HepG2 (cell line): ENCODE data around the gene RFC1. TPM values are rescaled to one million over a fixed set of nuclear protein-coding genes. Genes with fewer than 3 reads are reported as not detected.

Experiments
- ATAC-seq: fragments of 200-7000 bp; cut with Tn5 transposase; 3 replicates; pipeline ENCODE4 v1.9.1; 2020; ENCODE audit warnings: mild to moderate bottlenecking, moderate library complexity
- BruUV-seq: library from RNA; stranded (reverse); fragments of 400-500 nt; replicated peaks from 2 replicates; lab custom pipeline; 2021; lab: Mats Ljungman, UMichigan
- CTCF ChIA-PET: fragments of 300-600 bp; formaldehyde crosslinking; extraction: SDS; loops from one replicate; lab custom pipeline; 2021; ENCODE audit warnings: low total read pairs, inconsistent platforms, low intra/inter-chr PET ratio; lab: Yijun Ruan, JAX
- POLR2A ChIA-PET: fragments of 350-600 bp; sonication (Branson Sonifier 250); formaldehyde crosslinking; loops from one replicate; lab custom pipeline; 2020; ENCODE audit warnings: antibody characterized with exemption, inconsistent platforms; lab: Yijun Ruan, JAX
- DNase-seq: peaks from one replicate; pipeline ENCODE4 v3.0.0-alpha.2; 2015; ENCODE audit warnings: low spot score
- FAIRE-seq: peaks from 3 replicates; lab custom pipeline; 2011; peaks lifted over from hg19 to GRCh38; lab: Jason Lieb, UNC
- H2AFZ ChIP-seq: one replicate; pipeline ENCODE4 v1.6.1; 2011; ENCODE audit warnings: low read length, inconsistent platforms
- H3K27ac ChIP-seq: fragments of 300-600 bp; 3 replicates; pipeline ENCODE4 v1.8.0; 2011; ENCODE audit warnings: mixed run types, mild to moderate bottlenecking, mixed read lengths, low read length, inconsistent platforms; ENCODE audit not compliant: insufficient read depth; ENCODE audit errors: extremely low read length
- H3K27me3 ChIP-seq, 2 experiments: fragments of 200-600 bp in 1 of 2; 2 replicates in 1 of 2; 3 replicates in 1 of 2; pipeline versions ENCODE4 v1.6.0 to v1.8.0; 2011; ENCODE audit warnings: low read length in 2 of 2, mild to moderate bottlenecking in 2 of 2, moderate library complexity in 2 of 2, inconsistent platforms in 1 of 2; ENCODE audit not compliant: insufficient read depth in 2 of 2, control insufficient read depth in 1 of 2
- H3K36me3 ChIP-seq, 2 experiments: fragments of 200-600 bp in 1 of 2; replicated peaks in 1 of 2; 2 replicates in 1 of 2; 3 replicates in 1 of 2; pipeline versions ENCODE4 v1.5.1 to v1.8.0; 2011; ENCODE audit warnings: low read length in 2 of 2, inconsistent platforms in 1 of 2; ENCODE audit not compliant: insufficient read depth in 2 of 2, control insufficient read depth in 1 of 2
- H3K4me1 ChIP-seq: 2 replicates; pipeline ENCODE4 v1.5.1; 2012; ENCODE audit warnings: low read length, inconsistent platforms; ENCODE audit not compliant: insufficient read depth
- H3K4me2 ChIP-seq: 2 replicates; pipeline ENCODE4 v1.6.0; 2011; ENCODE audit warnings: low read depth, low read length, inconsistent platforms
- H3K4me3 ChIP-seq, 3 experiments: fragments of 200-600 bp in 1 of 3; sonication (generic), shearing (Covaris generic) in 1 of 3; replicated peaks in 1 of 3; 2 replicates each; pipeline ENCODE4 v1.5.1; 2011 to 2016; ENCODE audit warnings: low read length in 3 of 3, inconsistent platforms in 2 of 3, low read depth in 2 of 3, mild to moderate bottlenecking in 2 of 3, control low read depth in 1 of 3, mixed read lengths in 1 of 3; ENCODE audit not compliant: insufficient read depth in 1 of 3
- H3K79me2 ChIP-seq: one replicate; pipeline ENCODE4 v1.6.1; 2011; ENCODE audit warnings: low read length, inconsistent platforms; ENCODE audit not compliant: insufficient read depth
- H3K9ac ChIP-seq: 2 replicates; pipeline ENCODE4 v1.6.0; 2011; ENCODE audit warnings: mild to moderate bottlenecking, low read depth, low read length, inconsistent platforms; ENCODE audit not compliant: insufficient read depth
- H3K9me3 ChIP-seq: 2 replicates; pipeline ENCODE4 v1.5.1; 2012; ENCODE audit warnings: mild to moderate bottlenecking, low read length
- H4K20me1 ChIP-seq: 2 replicates; pipeline ENCODE4 v1.6.0; 2011; ENCODE audit warnings: inconsistent platforms, mild to moderate bottlenecking, low read length, moderate library complexity; ENCODE audit not compliant: insufficient read depth
- ATF7 ChIP-seq, 2 experiments: fragments of 450-650 bp in 1 of 2; sonication (generic) in 1 of 2; formaldehyde crosslinking in 1 of 2; IDR thresholded peaks; 2 replicates each; pipeline versions ENCODE4 v1.4.0 to v1.6.1; 2016 to 2020; ENCODE audit warnings: antibody characterized with exemption in 1 of 2, mild to moderate bottlenecking in 1 of 2, missing genetic modification reagents in 1 of 2
- E2F1 ChIP-seq: sonication (generic); formaldehyde crosslinking; IDR thresholded peaks from 2 replicates; pipeline ENCODE4 v1.5.0; 2020; ENCODE audit warnings: missing genetic modification reagents
- FOXJ3 ChIP-seq: sonication (generic); formaldehyde crosslinking; IDR thresholded peaks from 2 replicates; pipeline ENCODE4 v1.4.0; 2020; ENCODE audit warnings: missing genetic modification reagents, mild to moderate bottlenecking, borderline replicate concordance
- MTA3 ChIP-seq: sonication (generic); formaldehyde crosslinking; IDR thresholded peaks from 2 replicates; pipeline ENCODE4 v1.4.0; 2020; ENCODE audit warnings: missing genetic modification reagents
- MTF1 ChIP-seq: sonication (generic); formaldehyde crosslinking; IDR thresholded peaks from 2 replicates; pipeline ENCODE4 v1.5.0; 2020; ENCODE audit warnings: missing genetic modification reagents
- NCOA5 ChIP-seq: sonication (generic); formaldehyde crosslinking; IDR thresholded peaks from 2 replicates; pipeline ENCODE4 v1.4.0; 2020; ENCODE audit warnings: missing genetic modification reagents
- PHF21A ChIP-seq: sonication (generic); formaldehyde crosslinking; IDR thresholded peaks from 2 replicates; pipeline ENCODE4 v1.5.0; 2020; ENCODE audit warnings: mild to moderate bottlenecking, missing genetic modification reagents
- POLR2AphosphoS2 ChIP-seq: IDR thresholded peaks from 2 replicates; pipeline ENCODE4 v1.6.1; 2011; ENCODE audit warnings: low read depth, low read length, improper control_type of control experiment
- SMAD1 ChIP-seq: sonication (generic); formaldehyde crosslinking; IDR thresholded peaks from 2 replicates; pipeline ENCODE4 v1.4.0; 2020; ENCODE audit warnings: missing genetic modification reagents, low read depth, mild to moderate bottlenecking, borderline replicate concordance
- SMARCC2 ChIP-seq: fragments of 450-650 bp; IDR thresholded peaks from 2 replicates; pipeline ENCODE4 v1.6.1; 2017; ENCODE audit warnings: antibody characterized with exemption, mild to moderate bottlenecking
- SMC3 ChIP-seq: IDR thresholded peaks from 2 replicates; pipeline ENCODE4 v1.6.1; 2011; ENCODE audit warnings: low read length, improper control_type of control experiment
- ZKSCAN8 ChIP-seq: IDR thresholded peaks from 2 replicates; pipeline ENCODE4 v1.6.1; 2016; ENCODE audit warnings: borderline replicate concordance, missing genetic modification reagents, missing compliant biosample characterization
- ZNF124 ChIP-seq: sonication (generic); formaldehyde crosslinking; IDR thresholded peaks from 2 replicates; pipeline ENCODE4 v1.4.0; 2020; ENCODE audit warnings: missing genetic modification reagents
- ZNF225 ChIP-seq: sonication (generic); formaldehyde crosslinking; IDR thresholded peaks from 2 replicates; pipeline ENCODE4 v1.4.0; 2020; ENCODE audit warnings: mild to moderate bottlenecking, missing genetic modification reagents
- ZNF354B ChIP-seq: sonication (generic); formaldehyde crosslinking; IDR thresholded peaks from 2 replicates; pipeline ENCODE4 v1.8.0; 2022; ENCODE audit warnings: mild to moderate bottlenecking, missing genetic modification reagents
- ZNF577 ChIP-seq: sonication (generic); formaldehyde crosslinking; IDR thresholded peaks from 2 replicates; pipeline ENCODE4 v1.4.0; 2020; ENCODE audit warnings: mild to moderate bottlenecking, low read depth, missing genetic modification reagents, borderline replicate concordance
- ZNF614 ChIP-seq: IDR thresholded peaks from 2 replicates; pipeline ENCODE4 v1.6.1; 2018; ENCODE audit warnings: missing biosample characterization, missing genetic modification reagents, inconsistent platforms, borderline replicate concordance
- ZNF720 ChIP-seq: sonication (generic); formaldehyde crosslinking; IDR thresholded peaks from 2 replicates; pipeline ENCODE4 v1.4.0; 2020; ENCODE audit warnings: missing genetic modification reagents
- ZNF816 ChIP-seq: sonication (generic); formaldehyde crosslinking; IDR thresholded peaks from 2 replicates; pipeline ENCODE4 v1.8.0; 2022; ENCODE audit warnings: missing genetic modification reagents, mild to moderate bottlenecking, borderline replicate concordance
- WGBS: methylation state at CpG from one replicate; pipeline ENCODE4 v1.1.6; 2017; ENCODE audit warnings: low lambda C conversion rate; 5-methylcytosine and 5-hydroxymethylcytosine counted together
- in situ Hi-C: cut with HindIII; loops from 2 replicates; pipeline ENCODE4 v1.10.0; 2017; ENCODE audit warnings: low pct_unique_long_range_greater_than_20kb; ENCODE audit not compliant: extremely low pct_ligation_motif_present
- intact Hi-C: fragments of 100-400 bp; cut with micrococcal nuclease; formaldehyde crosslinking; loops from one replicate; pipeline ENCODE4 v1.10.0; 2022; ENCODE audit not compliant: unreplicated experiment
- polyA plus RNA-seq, 8 experiments: library from polyadenylated mRNA; depleted of rRNA in 3 of 8; stranded (reverse) in 7 of 8; unstranded in 1 of 8; fragments of >200 nt; fragmentation: Illumina TruSeq in 4 of 8; extraction: Trizol in 4 of 8; gene quantifications; 2 replicates each; pipeline versions ENCODE4 v1.2.1 to v1.2.3, GENCODE V29; 2011 to 2016; ENCODE audit warnings: low read depth in 4 of 8, missing spikeins in 1 of 8, mixed read lengths in 1 of 8; ENCODE audit not compliant: insufficient read depth in 1 of 8
- total RNA-seq, 5 experiments: library from RNA; depleted of rRNA; stranded (reverse); fragments of >200 nt; fragmentation: Illumina TruSeq; extraction: Trizol; gene quantifications; 2 replicates each; pipeline ENCODE4 v1.2.3, GENCODE V29; 2016; ENCODE audit warnings: low read depth in 1 of 5
- TF ChIP-seq, protein P1 (sequence below): sonication (generic); formaldehyde crosslinking; IDR thresholded peaks from 2 replicates; pipeline ENCODE4 v1.4.0; 2020; ENCODE audit warnings: missing genetic modification reagents

Gene RFC1
- total and polyA plus RNA-seq, 2 of the 13 experiments (the other 11 are each of a cell fraction or from before 2014, with no cell fraction given): 15.9 to 78.8 TPM

- no peak for TF ChIP-seq SMAD1 (CRISPR knock-in tag)
- TF ChIP-seq ZNF577 (CRISPR knock-in tag): no peak
- TF ChIP-seq SMARCC2: no peak
- TF ChIP-seq, all 625 proteins: peak for 2
Observed at GRCh38 chr4:39407584-39407885, 41.4 kb upstream of the RFC1 start (continued).

- BruUV-seq: TSS peak; percentile 86
- WGBS: under 1% methylated on average over 11 of the region's 12 CpGs
- Histone ChIP-seq H3K4me2 (peak within 1 kb of the TSS; percentile 83), H2AFZ (no peak within 1 kb of the TSS), H3K27ac (peak within 1 kb of the TSS; percentile 96), H4K20me1 (no peaks in the 10 kb centered on the region), H3K9ac (peak within 1 kb of the TSS; percentile 77), H3K79me2 (peaks cover 59% of the 10 kb centered on the region), H3K9me3 (no peaks in the 10 kb centered on the region), H3K4me1 (peaks cover 20% of the 10 kb centered on the region), H3K36me3 (no peaks in the 10 kb centered on the region), H3K27me3 (no peaks in the 10 kb centered on the region; a peak in 1 of 5 replicates), H3K4me3 (peak within 1 kb of the TSS; percentile 62 to 99 (median 75))
- ATAC-seq (peak; percentile 91), FAIRE-seq (peak; percentile 77), DNase-seq (peak; percentile 97)
- POLR2A ChIA-PET: interaction anchor here (0.6 to 3.9 kb wide), 24 partner anchors 9 to 291 kb away, joined by 3 to 55 read pairs (median 6); partner anchors contain the start of genes LIAS, RFC1, RPL9 and UBE2K
- CTCF ChIA-PET: no interaction called here
- intact Hi-C loops (loop anchor here (2.0 to 5.0 kb wide), 2 partner anchors 66 to 80 kb away; no protein-coding TSS in a partner anchor), in situ Hi-C loops (no loop called here)
- TF ChIP-seq PHF21A (CRISPR knock-in tag) (peak; percentile 79; the same call in 1 of the 2 replicates), SMC3 (peak; percentile 21), MTF1 (CRISPR knock-in tag) (no peak), FOXJ3 (CRISPR knock-in tag) (peak; percentile 64; the same call in 1 of the 2 replicates), ZNF816 (CRISPR knock-in tag) (no peak), ZNF225 (CRISPR knock-in tag) (no peak), NCOA5 (CRISPR knock-in tag) (no peak), ZNF720 (no peak), E2F1 (peak; percentile 54; the same call in 1 of the 2 replicates), ZNF124 (CRISPR knock-in tag) (peak; percentile 88; the same call in 1 of the 2 replicates), ZKSCAN8 (CRISPR knock-in tag) (peak; percentile 74; the same call in 1 of the 2 replicates), ZNF354B (CRISPR knock-in tag) (no peak), ZNF614 (peak; percentile 65; the same call in 1 of the 2 replicates), ATF7 (IDR thresholded peaks at IDR 0.05) (no peak), ATF7 (CRISPR knock-in tag; IDR thresholded peaks at IDR 0.05) (no peak), MTA3 (CRISPR knock-in tag) (no peak), POLR2AphosphoS2 (peak; percentile 79; the same call in 1 of the 2 replicates)
- TF ChIP-seq, protein P1, sequence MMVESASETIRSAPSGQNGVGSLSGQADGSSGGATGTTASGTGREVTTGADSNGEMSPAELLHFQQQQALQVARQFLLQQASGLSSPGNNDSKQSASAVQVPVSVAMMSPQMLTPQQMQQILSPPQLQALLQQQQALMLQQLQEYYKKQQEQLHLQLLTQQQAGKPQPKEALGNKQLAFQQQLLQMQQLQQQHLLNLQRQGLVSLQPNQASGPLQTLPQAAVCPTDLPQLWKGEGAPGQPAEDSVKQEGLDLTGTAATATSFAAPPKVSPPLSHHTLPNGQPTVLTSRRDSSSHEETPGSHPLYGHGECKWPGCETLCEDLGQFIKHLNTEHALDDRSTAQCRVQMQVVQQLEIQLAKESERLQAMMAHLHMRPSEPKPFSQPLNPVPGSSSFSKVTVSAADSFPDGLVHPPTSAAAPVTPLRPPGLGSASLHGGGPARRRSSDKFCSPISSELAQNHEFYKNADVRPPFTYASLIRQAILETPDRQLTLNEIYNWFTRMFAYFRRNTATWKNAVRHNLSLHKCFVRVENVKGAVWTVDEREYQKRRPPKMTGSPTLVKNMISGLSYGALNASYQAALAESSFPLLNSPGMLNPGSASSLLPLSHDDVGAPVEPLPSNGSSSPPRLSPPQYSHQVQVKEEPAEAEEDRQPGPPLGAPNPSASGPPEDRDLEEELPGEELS (CRISPR knock-in tag): peak; percentile 83
Observed at GRCh38 chr4:39406763-39407583, 40.8 kb upstream of the RFC1 start, which contains the start of gene KLB. KLB (plus strand) TSS chr4:39406930; CDS start chr4:39406950, 20 bp downstream.
